PFSK-1 (cell line): ENCODE results near the gene TNFRSF1B.

Experiments
- FOXP2 ChIP-seq: optimal IDR thresholded peaks from 2 replicates; pipeline ENCODE3; 2011; ENCODE audit warnings: borderline replicate concordance, control low read depth, inconsistent platforms; ENCODE audit not compliant: insufficient read depth; ENCODE audit errors: extremely low read length, extremely low read depth
- POLR2AphosphoS5 ChIP-seq: IDR thresholded peaks from 2 replicates; pipeline ENCODE4 v1.6.1; 2012; ENCODE audit warnings: low read depth, mild to moderate bottlenecking, control low read depth, low read length, moderate library complexity
- TAF1 ChIP-seq: IDR thresholded peaks from 2 replicates; pipeline ENCODE4 v1.6.1; 2012; ENCODE audit warnings: low read length, control low read depth, borderline replicate concordance; ENCODE audit not compliant: insufficient read depth
- TF ChIP-seq, protein P1 (sequence below), 2 experiments: IDR thresholded peaks; 2 replicates each; pipeline versions ENCODE4 v1.6.1 to v1.8.0; 2011 to 2012; ENCODE audit warnings: low read depth in 2 of 2, low read length in 2 of 2, control low read depth in 1 of 2, inconsistent platforms in 1 of 2, mild to moderate bottlenecking in 1 of 2, moderate library complexity in 1 of 2; ENCODE audit not compliant: insufficient read depth in 1 of 2

DNA sequence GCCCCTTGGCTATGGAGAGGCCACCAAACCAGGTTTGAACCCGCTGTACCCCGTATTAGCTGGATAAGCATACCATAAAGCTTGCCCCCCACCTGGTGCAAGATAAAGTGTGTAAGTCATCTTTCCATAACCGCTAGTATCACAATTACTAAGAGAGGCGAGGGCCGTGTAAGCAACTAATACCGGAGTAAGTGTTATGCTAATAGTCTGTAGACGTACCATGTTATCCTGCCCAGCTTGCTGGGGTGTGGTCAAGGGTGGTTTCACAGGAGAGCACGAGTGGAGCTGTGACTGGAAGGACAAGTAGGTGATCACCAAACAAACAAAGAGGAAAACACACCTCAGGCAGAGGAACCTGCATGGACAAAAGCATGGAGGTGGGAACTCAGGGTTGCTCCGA is 3.6 kb upstream of the TNFRSF1B start:
- TF ChIP-seq POLR2AphosphoS5 = no peak
- TF ChIP-seq, protein P1, sequence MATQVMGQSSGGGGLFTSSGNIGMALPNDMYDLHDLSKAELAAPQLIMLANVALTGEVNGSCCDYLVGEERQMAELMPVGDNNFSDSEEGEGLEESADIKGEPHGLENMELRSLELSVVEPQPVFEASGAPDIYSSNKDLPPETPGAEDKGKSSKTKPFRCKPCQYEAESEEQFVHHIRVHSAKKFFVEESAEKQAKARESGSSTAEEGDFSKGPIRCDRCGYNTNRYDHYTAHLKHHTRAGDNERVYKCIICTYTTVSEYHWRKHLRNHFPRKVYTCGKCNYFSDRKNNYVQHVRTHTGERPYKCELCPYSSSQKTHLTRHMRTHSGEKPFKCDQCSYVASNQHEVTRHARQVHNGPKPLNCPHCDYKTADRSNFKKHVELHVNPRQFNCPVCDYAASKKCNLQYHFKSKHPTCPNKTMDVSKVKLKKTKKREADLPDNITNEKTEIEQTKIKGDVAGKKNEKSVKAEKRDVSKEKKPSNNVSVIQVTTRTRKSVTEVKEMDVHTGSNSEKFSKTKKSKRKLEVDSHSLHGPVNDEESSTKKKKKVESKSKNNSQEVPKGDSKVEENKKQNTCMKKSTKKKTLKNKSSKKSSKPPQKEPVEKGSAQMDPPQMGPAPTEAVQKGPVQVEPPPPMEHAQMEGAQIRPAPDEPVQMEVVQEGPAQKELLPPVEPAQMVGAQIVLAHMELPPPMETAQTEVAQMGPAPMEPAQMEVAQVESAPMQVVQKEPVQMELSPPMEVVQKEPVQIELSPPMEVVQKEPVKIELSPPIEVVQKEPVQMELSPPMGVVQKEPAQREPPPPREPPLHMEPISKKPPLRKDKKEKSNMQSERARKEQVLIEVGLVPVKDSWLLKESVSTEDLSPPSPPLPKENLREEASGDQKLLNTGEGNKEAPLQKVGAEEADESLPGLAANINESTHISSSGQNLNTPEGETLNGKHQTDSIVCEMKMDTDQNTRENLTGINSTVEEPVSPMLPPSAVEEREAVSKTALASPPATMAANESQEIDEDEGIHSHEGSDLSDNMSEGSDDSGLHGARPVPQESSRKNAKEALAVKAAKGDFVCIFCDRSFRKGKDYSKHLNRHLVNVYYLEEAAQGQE (IDR thresholded peaks at IDR 0.05; ENCODE audit: insufficient read depth in 1 of 2, low read depth in 2 of 2, low read length in 2 of 2) = no peak
- no peak for TF ChIP-seq TAF1
- TF ChIP-seq FOXP2 = no peak
